NCI-H1436 (cell line): Measurements from ENCODE around the gene PTGR3.
A peak's percentile ranks its signal among the peaks of the same experiment; 100 is the strongest.

Experiments
- DNase-seq: peaks from one replicate; lab custom pipeline; 2025; lab: John Stamatoyannopoulos, UW

The PTGR3 gene

GRCh38 chr18:75169411-75169810, 39.5 kb downstream of the PTGR3 start:
- DNase-seq: no peak

GRCh38 chr18:75168619-75169018, 40.3 kb downstream of the PTGR3 start:
- DNase-seq: no peak

- no peak for DNase-seq
Observed at GRCh38 chr18:75167759-75168618, 41.0 kb downstream of the PTGR3 start.

DNA sequence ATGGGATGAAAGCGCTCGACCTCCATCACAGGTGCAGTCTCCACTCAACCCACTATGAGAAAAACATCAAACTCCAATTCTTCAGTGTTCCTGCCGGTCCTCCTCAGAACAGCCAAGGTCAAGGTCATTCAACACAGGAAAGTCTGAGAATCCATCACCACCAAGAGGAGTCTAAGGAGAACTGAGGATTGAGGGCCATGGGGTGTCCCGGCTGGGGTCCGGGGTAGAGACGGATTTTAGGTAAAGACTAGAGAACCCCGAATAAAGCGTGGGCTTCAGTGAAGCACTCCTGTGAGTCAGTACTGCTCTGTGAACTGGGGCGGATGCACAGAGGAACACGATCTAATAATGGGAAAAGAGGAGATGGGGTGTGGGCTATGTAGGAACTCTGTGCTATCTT, 41.8 kb downstream of the PTGR3 start:
- no peak for DNase-seq

GRCh38 chr18:75165926-75166325, 43.0 kb downstream of the PTGR3 start:
- DNase-seq: no peak

DNA sequence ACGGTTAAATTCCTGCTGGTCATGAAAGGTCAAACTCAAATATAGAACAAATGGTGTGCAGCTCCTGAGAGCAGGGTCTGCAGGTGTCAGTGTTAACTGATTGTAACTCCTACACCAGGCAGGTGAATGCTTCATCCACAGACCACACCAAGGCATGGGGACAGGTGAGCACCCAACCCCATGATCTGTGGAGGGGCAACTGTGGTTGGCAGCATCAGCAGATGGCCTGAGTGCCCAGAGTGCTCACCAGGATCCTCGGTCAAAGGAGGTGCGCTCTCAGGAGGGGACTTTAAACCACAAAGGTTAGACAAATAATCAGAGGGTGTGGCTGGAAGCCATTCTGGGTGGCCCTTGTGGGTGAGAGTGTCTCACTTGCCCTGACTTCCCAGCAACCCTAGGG, 44.5 kb downstream of the PTGR3 start:
- no peak for DNase-seq

DNA sequence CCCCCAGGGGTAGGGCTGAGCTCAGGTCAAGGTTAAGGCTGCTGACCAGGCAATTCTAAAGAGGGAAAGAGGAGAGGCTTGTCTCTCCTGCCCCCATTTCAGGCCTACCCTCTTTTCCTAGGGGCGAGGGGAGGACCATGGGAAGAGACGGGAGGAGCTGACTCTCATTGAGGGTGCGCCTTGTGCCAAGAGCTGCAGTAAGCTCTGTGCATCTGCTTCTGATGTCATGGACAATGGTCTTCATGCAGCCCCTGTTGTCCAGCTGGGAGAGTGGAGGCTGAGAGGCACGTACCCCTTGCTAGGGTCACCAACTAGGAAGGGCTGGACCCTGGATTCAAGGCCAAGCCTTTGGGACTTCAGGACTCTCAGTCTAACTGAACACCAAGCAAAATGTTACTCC, 45.2 kb downstream of the PTGR3 start:
- DNase-seq: no peak

DNA sequence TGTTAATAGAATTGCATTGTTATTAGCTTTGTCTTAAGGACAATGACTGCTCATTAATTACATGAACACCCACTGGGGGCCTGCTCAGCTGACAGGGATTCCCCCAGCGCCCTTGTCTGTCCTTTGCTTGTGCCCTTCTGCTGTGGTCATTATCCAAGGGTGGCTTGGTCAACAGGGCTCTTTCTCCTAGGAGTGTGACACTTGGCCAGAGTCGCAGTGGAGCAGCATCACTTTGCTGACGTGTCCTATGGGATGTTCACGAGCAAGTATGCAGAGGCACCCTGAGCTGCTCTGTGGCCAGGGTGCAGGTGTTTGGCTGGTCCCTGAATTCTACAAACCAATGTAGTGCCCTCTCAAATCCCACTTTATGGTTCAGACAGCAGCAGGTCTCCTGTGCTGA, 46.0 kb downstream of the PTGR3 start:
- DNase-seq: no peak

GRCh38 chr18:75162467-75162866, 46.5 kb downstream of the PTGR3 start:
- no peak for DNase-seq

DNA sequence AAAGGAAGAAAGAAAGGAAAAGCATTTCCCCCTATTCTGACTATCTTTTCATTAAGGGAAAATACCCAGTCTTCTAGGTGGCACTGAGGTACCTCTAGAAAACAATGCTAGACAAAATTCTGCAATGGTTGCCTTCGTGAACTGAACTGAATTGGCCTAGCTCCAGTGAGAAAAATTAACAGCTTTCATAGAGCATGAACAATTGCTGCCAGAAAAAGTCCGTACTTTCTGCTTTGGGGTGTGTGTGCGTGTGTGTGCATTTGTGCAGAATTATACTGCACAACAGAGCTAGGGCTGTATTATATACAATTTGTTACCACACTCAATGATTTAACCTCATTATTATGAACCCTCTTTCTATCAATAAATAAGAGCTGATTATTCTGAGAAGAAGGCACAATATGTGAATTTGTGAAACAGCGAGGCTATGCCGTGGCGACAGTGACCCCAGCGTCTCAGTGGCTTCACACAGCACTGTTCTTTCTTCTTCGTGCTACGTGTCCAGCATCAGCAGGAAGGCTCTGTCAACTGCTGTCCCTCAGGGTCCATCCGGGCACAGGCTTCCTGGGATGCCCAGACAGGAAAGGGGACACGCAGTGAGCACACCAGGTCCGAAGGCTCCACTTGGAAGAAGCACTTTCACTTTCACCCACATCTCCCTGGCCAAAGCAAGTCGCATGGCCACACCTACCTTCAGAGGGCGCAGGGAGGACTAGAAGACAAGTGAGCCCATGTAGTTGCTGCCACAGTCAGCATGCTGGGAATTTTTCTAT, 47.5 kb downstream of the PTGR3 start:
- DNase-seq: peak; percentile 49

GRCh38 chr18:75160364-75160763, 48.6 kb downstream of the PTGR3 start:
- DNase-seq: no peak

GRCh38 chr18:75159646-75160356, 49.1 kb downstream of the PTGR3 start:
- DNase-seq: no peak

DNA sequence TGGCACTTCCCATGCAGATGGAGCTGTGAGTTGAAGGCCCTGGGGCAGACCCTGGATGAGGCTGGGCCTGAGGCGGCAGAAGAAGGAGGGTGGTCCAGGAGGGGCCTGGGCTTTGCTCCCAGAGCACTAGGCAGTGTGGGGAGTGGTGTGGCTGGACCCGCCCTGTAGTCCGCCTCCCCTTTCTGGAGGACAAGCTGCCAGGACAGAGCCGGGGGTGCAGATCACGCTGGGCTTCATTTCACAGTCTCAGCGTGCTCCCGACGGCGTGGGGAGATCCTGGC, 49.8 kb downstream of the PTGR3 start:
- DNase-seq: no peak
